AG04449 (cell line): ENCODE results near the gene MGAT4C.

ENCODE experiments used
- CTCF ChIA-PET: fragments of 350-600 bp; formaldehyde crosslinking; extraction: SDS; loops from one replicate; lab custom pipeline; 2021; ENCODE audit warnings: antibody characterized with exemption; lab: Yijun Ruan, JAX
- POLR2A ChIA-PET: fragments of 400-600, 350-600 bp; formaldehyde crosslinking; extraction: SDS; loops from one replicate; lab custom pipeline; 2020; ENCODE audit warnings: antibody characterized with exemption, inconsistent platforms; lab: Yijun Ruan, JAX
- DNase-seq: peaks from one replicate; pipeline ENCODE4 v3.0.0-alpha.2; 2010; ENCODE audit warnings: low read depth, low spot score
- H3K4me3 ChIP-seq: 2 replicates; pipeline ENCODE4 v1.5.1; 2011; ENCODE audit warnings: low read depth, mild to moderate bottlenecking, control low read depth, low read length
- TF ChIP-seq, protein P1 (sequence below): IDR thresholded peaks from one replicate; pipeline ENCODE4 v1.5.1; 2011; ENCODE audit warnings: mild to moderate bottlenecking, moderate library complexity, low read length, control low read depth, inconsistent platforms; ENCODE audit not compliant: insufficient read depth; ENCODE audit errors: missing control alignments

Gene MGAT4C

GRCh38 chr12:86188226-86188625 lies 68.0 kb downstream of the MGAT4C start:
- CTCF ChIA-PET, result no interaction called here

DNA sequence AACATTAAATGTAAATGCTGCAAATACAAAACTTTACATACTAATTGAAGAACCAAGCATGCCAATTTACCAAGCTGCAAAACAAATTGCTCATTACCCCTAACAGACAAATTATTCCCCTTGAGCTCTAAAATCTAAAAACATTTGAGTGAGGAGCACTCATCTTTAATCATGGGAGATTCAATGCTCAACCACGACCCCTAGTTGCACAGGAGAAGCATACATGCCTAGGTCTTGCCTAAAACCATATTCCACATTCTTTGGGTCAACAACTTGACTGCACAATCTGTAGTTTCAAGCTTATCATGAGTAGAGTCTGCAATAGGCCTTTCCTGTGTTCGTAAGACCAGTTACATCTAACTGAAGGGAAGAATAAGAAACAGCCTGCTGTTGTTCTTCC lies 69.7 kb downstream of the MGAT4C start:
- ChIA-PET CTCF (no interaction called here), POLR2A (no interaction called here)
- DNase-seq, result no peak
- TF ChIP-seq, protein P1, sequence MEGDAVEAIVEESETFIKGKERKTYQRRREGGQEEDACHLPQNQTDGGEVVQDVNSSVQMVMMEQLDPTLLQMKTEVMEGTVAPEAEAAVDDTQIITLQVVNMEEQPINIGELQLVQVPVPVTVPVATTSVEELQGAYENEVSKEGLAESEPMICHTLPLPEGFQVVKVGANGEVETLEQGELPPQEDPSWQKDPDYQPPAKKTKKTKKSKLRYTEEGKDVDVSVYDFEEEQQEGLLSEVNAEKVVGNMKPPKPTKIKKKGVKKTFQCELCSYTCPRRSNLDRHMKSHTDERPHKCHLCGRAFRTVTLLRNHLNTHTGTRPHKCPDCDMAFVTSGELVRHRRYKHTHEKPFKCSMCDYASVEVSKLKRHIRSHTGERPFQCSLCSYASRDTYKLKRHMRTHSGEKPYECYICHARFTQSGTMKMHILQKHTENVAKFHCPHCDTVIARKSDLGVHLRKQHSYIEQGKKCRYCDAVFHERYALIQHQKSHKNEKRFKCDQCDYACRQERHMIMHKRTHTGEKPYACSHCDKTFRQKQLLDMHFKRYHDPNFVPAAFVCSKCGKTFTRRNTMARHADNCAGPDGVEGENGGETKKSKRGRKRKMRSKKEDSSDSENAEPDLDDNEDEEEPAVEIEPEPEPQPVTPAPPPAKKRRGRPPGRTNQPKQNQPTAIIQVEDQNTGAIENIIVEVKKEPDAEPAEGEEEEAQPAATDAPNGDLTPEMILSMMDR, result no peak
- H3K4me3 ChIP-seq, result no peak overlapping the region

More at GRCh38 chr12:86188226-86188625, 68.0 kb downstream of the MGAT4C start:
- TF ChIP-seq, protein P1, result no peak
- POLR2A ChIA-PET, result no interaction called here
- no peak for DNase-seq
- H3K4me3 ChIP-seq, result no peak overlapping the region

DNA sequence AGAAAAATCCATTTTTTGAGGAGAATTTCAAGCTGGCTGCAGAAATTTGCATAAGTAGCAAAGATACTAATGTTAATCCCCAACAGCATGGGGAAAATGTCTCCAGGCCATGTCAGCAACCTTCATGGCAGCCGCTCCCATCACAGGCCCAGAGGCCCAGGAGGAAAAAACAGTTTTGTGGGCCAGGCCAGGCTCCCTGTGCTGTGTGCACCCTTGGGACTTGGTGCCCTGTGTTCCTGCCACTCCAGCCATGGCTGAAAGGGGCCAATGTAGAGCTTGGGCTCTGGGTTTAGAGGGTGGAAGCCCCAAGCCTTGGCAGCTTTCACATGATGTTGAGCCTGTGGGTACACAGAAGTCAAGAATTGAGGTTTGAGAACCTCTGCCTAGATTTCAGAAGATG lies 76.3 kb downstream of the MGAT4C start:
- CTCF ChIA-PET, result no interaction called here
- no peak overlapping the region for H3K4me3 ChIP-seq
- TF ChIP-seq, protein P1, result no peak
- POLR2A ChIA-PET, result no interaction called here
- no peak for DNase-seq

DNA sequence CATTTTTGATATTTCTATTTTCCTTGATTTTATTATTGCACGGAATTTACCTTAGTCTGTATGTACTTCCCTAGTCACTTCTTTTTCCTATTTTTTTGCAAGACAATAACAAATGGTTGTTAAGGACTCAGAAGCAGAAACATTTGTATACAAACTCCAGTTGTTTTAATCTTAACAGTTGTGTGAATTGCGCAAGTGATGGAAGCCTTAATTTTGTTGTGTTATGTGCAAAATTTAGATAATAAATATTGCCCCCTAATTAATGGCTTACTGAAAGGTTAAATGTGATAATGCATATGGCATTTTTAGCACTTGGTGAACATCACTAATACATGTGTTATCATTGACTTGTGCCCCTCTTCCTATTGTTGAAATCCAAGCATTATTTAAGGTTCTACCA lies 82.0 kb downstream of the MGAT4C start:
- CTCF ChIA-PET, result no interaction called here
- no peak overlapping the region for H3K4me3 ChIP-seq
- no peak for DNase-seq
- POLR2A ChIA-PET, result no interaction called here
- TF ChIP-seq, protein P1, result no peak

DNA sequence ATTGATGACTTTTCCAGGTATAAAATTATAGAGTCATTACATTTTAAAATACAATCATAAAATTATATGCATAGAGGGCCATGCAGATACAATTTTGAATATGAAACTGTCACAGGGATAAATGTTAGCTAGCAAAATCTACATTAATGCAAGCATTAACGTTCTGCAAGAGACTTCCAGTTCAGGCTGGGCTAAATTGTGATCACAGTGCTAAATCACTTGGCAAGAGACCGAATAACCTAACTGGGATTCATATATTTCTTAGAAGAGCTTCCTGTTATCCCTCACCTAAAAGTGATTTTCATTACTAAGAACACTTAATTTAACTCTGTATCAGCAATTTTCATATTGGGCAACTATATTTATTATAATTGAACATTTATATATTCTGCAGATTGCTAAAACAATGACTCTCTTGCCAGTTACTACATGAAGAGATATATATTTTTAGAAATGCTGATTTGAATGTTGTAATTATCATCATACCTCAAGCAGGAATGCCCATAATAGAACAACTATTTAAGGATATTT lies 83.2 kb downstream of the MGAT4C start:
- TF ChIP-seq, protein P1, result no peak
- POLR2A ChIA-PET, result no interaction called here

DNA sequence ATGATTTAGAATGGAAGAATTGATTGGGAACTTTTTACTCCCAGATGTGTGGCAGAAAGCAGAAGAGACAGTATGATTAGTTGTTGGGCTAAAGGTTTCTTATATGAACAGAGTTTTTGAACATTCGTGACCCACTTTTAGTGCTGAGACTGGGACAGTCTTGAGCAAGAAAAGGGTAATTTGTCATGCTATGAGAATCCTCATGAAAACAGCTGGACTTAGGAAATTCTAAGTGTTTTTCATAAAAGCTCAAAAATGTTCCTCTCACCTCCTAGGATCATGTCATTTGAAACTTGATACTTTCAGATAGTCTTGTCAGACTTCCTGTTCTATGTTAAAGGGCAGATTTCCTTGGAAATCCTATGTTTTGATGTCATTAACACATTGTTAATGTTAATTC lies 86.1 kb downstream of the MGAT4C start:
- POLR2A ChIA-PET, result interaction anchor here (0.6 kb wide), 1 partner anchor 108 kb away, joined by 3 read pairs; no protein-coding TSS in a partner anchor
- DNase-seq, result no peak
- TF ChIP-seq, protein P1, result no peak
- CTCF ChIA-PET, result no interaction called here
- no peak overlapping the region for H3K4me3 ChIP-seq

More for the DNA sequence above, 83.2 kb downstream of the MGAT4C start:
- no peak for DNase-seq
- no peak overlapping the region for H3K4me3 ChIP-seq
- CTCF ChIA-PET, result no interaction called here
